ENCODE data around the gene SUZ12.
"Not testable (repeated sequence)": the region's sequence is repeated elsewhere in the genome, so short reads cannot be mapped to it uniquely, and the experiment has no call there.

Gene SUZ12

DNA sequence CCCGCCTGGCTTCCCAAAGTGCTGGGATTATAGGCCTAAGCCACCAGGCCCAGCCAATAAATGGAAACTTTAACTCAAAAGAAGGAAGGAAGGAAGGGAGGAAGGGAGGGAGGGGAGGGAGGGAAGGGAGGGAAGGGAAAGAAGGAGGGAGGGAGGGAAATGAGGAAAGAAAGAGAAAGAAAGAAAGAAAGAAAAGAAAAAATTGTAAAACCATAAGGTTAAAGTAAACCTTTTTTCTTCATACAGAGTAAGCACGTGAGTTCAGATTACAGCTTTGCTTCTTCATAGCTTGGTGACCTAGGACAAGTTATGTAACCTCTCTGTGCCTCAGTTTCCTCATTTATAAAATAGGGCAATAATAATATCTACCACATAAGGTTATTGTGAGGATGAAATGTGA lies 96.4 kb downstream of the SUZ12 start:
- Histone ChIP-seq H3K27ac (ENCODE audit: low read depth in 2 of 2, low read length in 2 of 2) (no peak overlapping the region), H3K27me3 (ENCODE audit: control insufficient read depth in 2 of 2, insufficient read depth in 2 of 2, low read length in 2 of 2) (no peaks in the 10 kb centered on the region)

DNA sequence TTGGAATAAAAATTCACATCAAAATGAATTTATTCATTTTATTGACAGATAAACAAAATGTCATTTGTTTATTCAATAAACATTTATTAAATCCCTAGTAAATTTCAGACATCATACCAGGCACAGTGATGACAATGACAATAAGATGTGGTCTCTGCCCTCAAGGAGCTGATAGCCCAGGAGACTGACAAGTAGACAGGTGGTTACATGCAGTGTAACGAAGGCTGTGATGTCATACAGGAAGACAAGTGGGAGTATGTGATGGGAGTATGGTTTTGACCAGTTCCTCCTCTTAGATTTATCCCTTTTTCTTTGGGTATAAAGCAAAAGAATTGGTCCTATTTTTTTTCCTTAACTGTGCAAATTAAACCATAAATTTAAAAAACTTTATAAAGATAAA lies 97.0 kb downstream of the SUZ12 start:
- H3K4me1 ChIP-seq (ENCODE audit: control insufficient read depth in 2 of 2, insufficient read depth in 2 of 2, low read length in 2 of 2); H3K27ac ChIP-seq (ENCODE audit: low read depth in 2 of 2, low read length in 2 of 2); H3K9me3 ChIP-seq (ENCODE audit: control insufficient read depth in 2 of 2, low read length in 2 of 2); H3K27me3 ChIP-seq (ENCODE audit: control insufficient read depth in 2 of 2, insufficient read depth in 2 of 2, low read length in 2 of 2); H3K4me3 ChIP-seq (ENCODE audit: low read length in 2 of 2); H3K9ac ChIP-seq (ENCODE audit: low read depth in 1 of 2, low read length in 2 of 2): not testable (repeated sequence)
- H3K36me3 ChIP-seq (ENCODE audit: control insufficient read depth in 2 of 2, insufficient read depth in 2 of 2, low read length in 2 of 2): peaks cover 0 to 13% of the 10 kb centered on the region in 2 donors

More for the DNA sequence above, 96.4 kb downstream of the SUZ12 start:
- H3K9me3 ChIP-seq (ENCODE audit: control insufficient read depth in 2 of 2, low read length in 2 of 2): no peaks in the 10 kb centered on the region
- H3K4me3 ChIP-seq (ENCODE audit: low read length in 2 of 2): no peak overlapping the region
- peaks cover 0 to 13% of the 10 kb centered on the region in 2 donors for H3K36me3 ChIP-seq (ENCODE audit: control insufficient read depth in 2 of 2, insufficient read depth in 2 of 2, low read length in 2 of 2)
- no peak overlapping the region for H3K9ac ChIP-seq (ENCODE audit: low read depth in 1 of 2, low read length in 2 of 2)
- H3K4me1 ChIP-seq (ENCODE audit: control insufficient read depth in 2 of 2, insufficient read depth in 2 of 2, low read length in 2 of 2): no peaks in the 10 kb centered on the region

DNA sequence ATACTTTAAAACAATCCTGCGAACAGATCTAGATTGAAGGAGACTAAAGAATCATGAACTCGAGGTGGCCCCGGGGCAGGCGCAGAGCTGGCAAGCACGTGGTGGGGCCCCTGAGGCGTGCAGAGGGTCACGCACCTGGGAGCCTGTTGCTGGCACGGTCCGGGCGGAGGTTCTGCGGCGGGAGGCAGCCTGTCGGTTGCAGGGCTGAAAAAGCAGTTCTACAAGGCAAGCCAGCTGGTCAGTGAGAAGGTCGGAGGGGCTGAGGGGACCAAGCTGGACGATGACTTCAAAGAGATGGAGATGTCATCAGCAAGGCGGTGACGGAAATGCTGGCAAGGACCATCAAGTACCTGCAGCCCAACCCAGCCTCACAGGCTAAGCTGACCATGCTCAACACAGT lies 103.4 kb downstream of the SUZ12 start:
- H3K27me3 ChIP-seq (ENCODE audit: control insufficient read depth in 2 of 2, insufficient read depth in 2 of 2, low read length in 2 of 2); H3K4me3 ChIP-seq (ENCODE audit: low read length in 2 of 2); H3K27ac ChIP-seq (ENCODE audit: low read depth in 2 of 2, low read length in 2 of 2); H3K9me3 ChIP-seq (ENCODE audit: control insufficient read depth in 2 of 2, low read length in 2 of 2); H3K9ac ChIP-seq (ENCODE audit: low read depth in 1 of 2, low read length in 2 of 2); H3K4me1 ChIP-seq (ENCODE audit: control insufficient read depth in 2 of 2, insufficient read depth in 2 of 2, low read length in 2 of 2): not testable (repeated sequence)
- peaks cover 0 to 13% of the 10 kb centered on the region in 2 donors for H3K36me3 ChIP-seq (ENCODE audit: control insufficient read depth in 2 of 2, insufficient read depth in 2 of 2, low read length in 2 of 2)

DNA sequence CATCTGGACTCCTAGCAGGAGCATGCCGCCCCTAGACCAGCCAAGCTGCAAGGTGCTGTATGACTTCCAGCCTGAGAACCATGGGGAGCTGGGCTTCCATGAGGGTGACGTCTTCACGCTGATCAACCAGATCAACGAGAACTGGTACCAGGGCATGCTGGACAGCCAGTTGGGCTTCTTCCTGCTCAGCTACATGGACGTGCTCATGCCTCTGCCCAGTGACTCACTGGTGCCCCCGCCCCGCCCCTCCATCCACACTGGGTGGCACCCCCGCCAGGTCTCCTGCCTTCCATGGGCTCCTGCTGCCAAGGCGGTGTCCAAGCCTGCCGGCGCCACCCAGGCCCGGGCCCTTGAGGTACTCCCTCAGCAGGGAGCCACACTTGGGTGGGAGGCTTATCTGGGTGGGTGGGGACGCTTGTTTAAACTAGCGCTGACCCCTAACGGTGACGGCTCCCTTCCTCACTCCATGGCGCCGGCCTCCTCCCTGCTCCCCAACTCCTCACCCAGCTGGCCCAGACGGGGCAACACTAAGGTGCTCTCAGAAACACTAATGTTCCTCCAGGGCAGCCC lies 104.6 kb downstream of the SUZ12 start:
- not testable (repeated sequence) for H3K9ac ChIP-seq (ENCODE audit: low read depth in 1 of 2, low read length in 2 of 2); H3K9me3 ChIP-seq (ENCODE audit: control insufficient read depth in 2 of 2, low read length in 2 of 2); H3K36me3 ChIP-seq (ENCODE audit: control insufficient read depth in 2 of 2, insufficient read depth in 2 of 2, low read length in 2 of 2)

DNA sequence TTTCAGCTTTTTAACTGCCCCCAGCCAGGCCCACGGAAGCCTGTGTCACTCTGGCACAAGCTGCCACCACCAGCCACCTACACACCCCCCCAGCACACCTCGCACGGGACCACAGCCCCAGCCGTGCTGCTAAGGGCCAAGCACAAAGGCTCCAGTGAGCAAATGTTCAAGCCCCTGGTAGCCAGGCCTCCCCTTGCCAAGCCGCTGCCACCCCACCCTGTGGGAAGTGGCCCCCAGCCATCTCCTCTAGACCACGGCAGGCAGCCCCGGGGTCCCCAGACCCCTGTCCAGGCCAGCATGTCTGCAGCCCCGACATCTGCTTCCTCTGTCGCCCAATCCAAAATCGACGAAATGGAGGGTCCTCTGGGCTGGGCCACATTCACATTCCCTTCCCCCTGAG lies 105.5 kb downstream of the SUZ12 start:
- H3K36me3 ChIP-seq (ENCODE audit: control insufficient read depth in 2 of 2, insufficient read depth in 2 of 2, low read length in 2 of 2); H3K9ac ChIP-seq (ENCODE audit: low read depth in 1 of 2, low read length in 2 of 2); H3K27ac ChIP-seq (ENCODE audit: low read depth in 2 of 2, low read length in 2 of 2); H3K9me3 ChIP-seq (ENCODE audit: control insufficient read depth in 2 of 2, low read length in 2 of 2); H3K4me3 ChIP-seq (ENCODE audit: low read length in 2 of 2); H3K27me3 ChIP-seq (ENCODE audit: control insufficient read depth in 2 of 2, insufficient read depth in 2 of 2, low read length in 2 of 2); H3K4me1 ChIP-seq (ENCODE audit: control insufficient read depth in 2 of 2, insufficient read depth in 2 of 2, low read length in 2 of 2): not testable (repeated sequence)

More for the DNA sequence above, 104.6 kb downstream of the SUZ12 start:
- H3K4me1 ChIP-seq (ENCODE audit: control insufficient read depth in 2 of 2, insufficient read depth in 2 of 2, low read length in 2 of 2); H3K27me3 ChIP-seq (ENCODE audit: control insufficient read depth in 2 of 2, insufficient read depth in 2 of 2, low read length in 2 of 2); H3K4me3 ChIP-seq (ENCODE audit: low read length in 2 of 2); H3K27ac ChIP-seq (ENCODE audit: low read depth in 2 of 2, low read length in 2 of 2): not testable (repeated sequence)

DNA sequence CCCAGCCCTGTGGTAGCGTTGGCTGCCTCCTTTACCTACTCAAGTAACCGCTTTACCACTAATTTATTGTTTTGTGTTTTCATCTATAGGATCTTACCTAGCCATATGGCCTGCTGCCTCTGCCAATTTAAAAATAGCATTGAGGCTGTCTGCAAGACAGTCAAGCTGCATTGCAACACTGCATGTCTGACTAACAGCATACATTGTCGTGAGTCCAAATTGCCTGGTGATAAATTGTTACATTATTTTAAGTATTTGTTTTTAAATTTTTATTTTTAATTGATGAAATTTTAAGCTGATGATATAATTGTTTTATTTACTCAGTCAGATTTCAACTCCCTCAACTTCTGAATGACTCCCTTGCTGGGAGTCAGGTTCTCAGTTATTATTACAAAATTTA lies 108.8 kb downstream of the SUZ12 start:
- not testable (repeated sequence) for H3K4me1 ChIP-seq (ENCODE audit: control insufficient read depth in 2 of 2, insufficient read depth in 2 of 2, low read length in 2 of 2); H3K27ac ChIP-seq (ENCODE audit: low read depth in 2 of 2, low read length in 2 of 2); H3K4me3 ChIP-seq (ENCODE audit: low read length in 2 of 2); H3K9ac ChIP-seq (ENCODE audit: low read depth in 1 of 2, low read length in 2 of 2); H3K27me3 ChIP-seq (ENCODE audit: control insufficient read depth in 2 of 2, insufficient read depth in 2 of 2, low read length in 2 of 2); H3K36me3 ChIP-seq (ENCODE audit: control insufficient read depth in 2 of 2, insufficient read depth in 2 of 2, low read length in 2 of 2); H3K9me3 ChIP-seq (ENCODE audit: control insufficient read depth in 2 of 2, low read length in 2 of 2)

DNA sequence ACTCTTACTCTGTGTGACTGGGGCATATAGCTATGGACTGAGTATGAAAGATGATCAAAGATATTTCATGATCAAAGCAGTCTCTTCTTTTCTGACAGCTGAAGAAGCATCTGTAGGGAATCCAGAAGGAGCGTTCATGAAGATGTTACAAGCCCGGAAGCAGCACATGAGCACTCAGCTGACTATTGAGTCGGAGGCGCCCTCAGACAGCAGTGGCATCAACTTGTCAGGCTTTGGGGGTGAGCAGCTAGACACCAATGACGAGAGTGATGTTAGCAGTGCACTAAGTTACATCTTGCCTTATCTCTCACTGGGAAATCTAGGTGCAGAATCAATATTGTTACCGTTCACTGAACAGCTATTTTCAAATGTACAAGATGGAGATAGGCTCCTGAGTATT lies 110.9 kb downstream of the SUZ12 start:
- not testable (repeated sequence) for H3K9me3 ChIP-seq (ENCODE audit: control insufficient read depth in 2 of 2, low read length in 2 of 2); H3K36me3 ChIP-seq (ENCODE audit: control insufficient read depth in 2 of 2, insufficient read depth in 2 of 2, low read length in 2 of 2); H3K27ac ChIP-seq (ENCODE audit: low read depth in 2 of 2, low read length in 2 of 2); H3K4me1 ChIP-seq (ENCODE audit: control insufficient read depth in 2 of 2, insufficient read depth in 2 of 2, low read length in 2 of 2); H3K4me3 ChIP-seq (ENCODE audit: low read length in 2 of 2); H3K27me3 ChIP-seq (ENCODE audit: control insufficient read depth in 2 of 2, insufficient read depth in 2 of 2, low read length in 2 of 2); H3K9ac ChIP-seq (ENCODE audit: low read depth in 1 of 2, low read length in 2 of 2)
